Measurements from ENCODE around the gene RNU6-9. TPM values are rescaled to one million over a fixed set of nuclear protein-coding genes. Genes with fewer than 3 reads are reported as not detected.
"Not testable (repeated sequence)": the region's sequence is repeated elsewhere in the genome, so short reads cannot be mapped to it uniquely, and the experiment has no call there.

RNU6-9 gene
- total RNA-seq, result not detected

GRCh38 chr19:892894-893689 lies at the start of gene RNU6-9, which contains the start of gene MED16:
RNU6-9 (plus strand) TSS chr19:893484.
MED16 (minus strand) TSS chr19:893187; CDS start chr19:891131, 2,056 bp downstream.
- DNase-seq, result peak; percentile 90
- peak; percentile 86 for ATAC-seq (ENCODE audit: low read depth)
- no peaks in the 10 kb centered on the region for H3K27me3 Mint-ChIP-seq
- H3K27ac Mint-ChIP-seq, result peak within 1 kb of the TSS; percentile 99
- peaks cover 4% of the 10 kb centered on the region for H3K36me3 Mint-ChIP-seq
- peaks cover 15% of the 10 kb centered on the region for H3K4me1 Mint-ChIP-seq
- POLR2A ChIA-PET, result interaction anchor here (0.6 to 3.1 kb wide), 22 partner anchors 9 to 949 kb away, joined by 3 to 57 read pairs (median 3); partner anchors contain the start of genes R3HDM4 and RNU6-2
- H3K4me3 Mint-ChIP-seq, result peak within 1 kb of the TSS; percentile 89
- no peaks in the 10 kb centered on the region for H3K9me3 Mint-ChIP-seq

- peaks cover 2% of the 10 kb centered on the region for H3K36me3 Mint-ChIP-seq
- H3K4me3 Mint-ChIP-seq, result peak overlapping the region; percentile 48
- POLR2A ChIA-PET, result no interaction called here
Observed at GRCh38 chr19:843836-844545, 49.3 kb upstream of the RNU6-9 start.

GRCh38 chr19:844546-844971 lies 48.7 kb upstream of the RNU6-9 start:
- Mint-ChIP-seq H3K27ac (peak overlapping the region; percentile 56), H3K4me1 (peaks cover 3% of the 10 kb centered on the region), H3K36me3 (peaks cover 2% of the 10 kb centered on the region), H3K9me3 (peaks cover 3% of the 10 kb centered on the region), H3K4me3 (peak overlapping the region; percentile 48), H3K27me3 (peaks cover 41% of the 10 kb centered on the region)
- POLR2A ChIA-PET, result no interaction called here
- DNase-seq (no peak), ATAC-seq (ENCODE audit: low read depth) (peak; percentile 69)

More at GRCh38 chr19:843836-844545, 49.3 kb upstream of the RNU6-9 start:
- Mint-ChIP-seq H3K27ac (no peak overlapping the region), H3K4me1 (peaks cover 3% of the 10 kb centered on the region), H3K9me3 (peaks cover 3% of the 10 kb centered on the region), H3K27me3 (peaks cover 41% of the 10 kb centered on the region)
- DNase-seq (no peak), ATAC-seq (ENCODE audit: low read depth) (no peak)

GRCh38 chr19:845707-846521 lies 47.4 kb upstream of the RNU6-9 start:
- Mint-ChIP-seq H3K4me3 (no peak overlapping the region), H3K9me3 (peaks cover 3% of the 10 kb centered on the region), H3K27me3 (peaks cover 41% of the 10 kb centered on the region), H3K4me1 (peaks cover 3% of the 10 kb centered on the region), H3K27ac (no peak overlapping the region), H3K36me3 (peaks cover 2% of the 10 kb centered on the region)
- no peak for ATAC-seq (ENCODE audit: low read depth)
- no peak for DNase-seq
- POLR2A ChIA-PET, result no interaction called here

DNA sequence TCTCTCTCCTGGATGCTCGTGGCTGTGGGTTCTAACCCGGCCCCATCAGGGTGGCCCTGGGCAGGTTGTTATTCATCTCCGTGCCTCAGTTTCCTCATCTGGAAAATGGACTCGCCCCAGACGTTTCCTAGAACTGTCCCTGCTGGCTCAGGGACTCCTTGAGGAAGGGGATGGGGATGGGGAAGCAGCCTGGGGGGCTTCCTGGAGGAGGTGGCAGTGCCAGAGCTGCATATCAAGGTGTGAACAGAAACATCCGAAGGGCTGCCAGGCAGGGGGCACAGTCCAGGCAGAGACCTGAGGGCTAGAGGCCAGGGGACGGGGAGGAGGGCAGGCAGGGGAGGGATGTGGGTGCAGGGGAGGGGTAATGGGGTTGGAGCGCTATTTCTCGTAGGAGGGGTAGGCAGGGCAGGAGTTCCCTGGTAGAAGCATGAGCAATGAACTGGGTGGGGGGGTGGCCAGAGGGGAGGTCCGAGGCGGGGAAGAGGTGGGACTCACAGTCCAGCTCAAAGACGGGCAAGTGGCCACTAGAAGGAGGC lies 44.8 kb upstream of the RNU6-9 start:
- ATAC-seq (ENCODE audit: low read depth), result no peak
- Mint-ChIP-seq H3K9me3 (no peaks in the 10 kb centered on the region), H3K4me1 (peaks cover 3% of the 10 kb centered on the region), H3K27me3 (peaks cover 36% of the 10 kb centered on the region), H3K36me3 (peaks cover 2% of the 10 kb centered on the region), H3K4me3 (no peak overlapping the region), H3K27ac (no peak overlapping the region)
- POLR2A ChIA-PET, result interaction anchor here (1.4 kb wide), 1 partner anchor 45 kb away, joined by 3 read pairs; the partner anchor contains the start of genes MED16 and RNU6-9
- no peak for DNase-seq

- not testable (repeated sequence) for H3K4me1 Mint-ChIP-seq; ATAC-seq (ENCODE audit: low read depth); H3K4me3 Mint-ChIP-seq; H3K36me3 Mint-ChIP-seq; H3K9me3 Mint-ChIP-seq; DNase-seq; H3K27ac Mint-ChIP-seq
- H3K27me3 Mint-ChIP-seq, result peaks cover 38% of the 10 kb centered on the region
- POLR2A ChIA-PET, result interaction anchor here (1.4 kb wide), 1 partner anchor 44 kb away, joined by 3 read pairs; the partner anchor contains the start of genes MED16 and RNU6-9
Observed at GRCh38 chr19:849195-849594, 44.1 kb upstream of the RNU6-9 start.

- no peak for ATAC-seq (ENCODE audit: low read depth)
- no peaks in the 10 kb centered on the region for H3K4me1 Mint-ChIP-seq
- POLR2A ChIA-PET, result no interaction called here
- no peak overlapping the region for H3K27ac Mint-ChIP-seq
- H3K9me3 Mint-ChIP-seq, result no peaks in the 10 kb centered on the region
- DNase-seq, result no peak
- no peak overlapping the region for H3K4me3 Mint-ChIP-seq
- peaks cover 27% of the 10 kb centered on the region for H3K27me3 Mint-ChIP-seq
- no peaks in the 10 kb centered on the region for H3K36me3 Mint-ChIP-seq
Observed at GRCh38 chr19:850221-850978, 42.9 kb upstream of the RNU6-9 start.

DNA sequence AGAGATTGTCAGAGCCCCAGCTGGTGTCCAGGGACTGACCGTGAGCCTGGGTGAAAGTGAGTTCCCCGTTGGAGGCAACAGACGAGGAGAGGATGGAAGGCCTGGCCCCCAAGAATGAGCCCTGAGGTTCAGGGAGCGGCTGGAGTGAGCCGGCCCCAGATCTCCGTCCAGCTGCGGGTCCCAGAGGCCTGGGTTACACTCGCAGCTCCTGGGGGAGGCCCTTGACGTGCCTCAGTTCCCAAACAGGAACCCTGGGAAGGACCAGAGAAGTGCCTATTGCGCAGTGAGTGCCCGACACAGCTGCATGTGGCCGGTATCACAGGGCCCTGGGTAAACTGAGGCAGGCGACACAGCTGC lies 42.3 kb upstream of the RNU6-9 start:
- H3K9me3 Mint-ChIP-seq, result no peaks in the 10 kb centered on the region
- no peaks in the 10 kb centered on the region for H3K4me1 Mint-ChIP-seq
- POLR2A ChIA-PET, result no interaction called here
- ATAC-seq (ENCODE audit: low read depth), result no peak
- peaks cover 23% of the 10 kb centered on the region for H3K27me3 Mint-ChIP-seq
- no peak for DNase-seq
- H3K4me3 Mint-ChIP-seq, result no peak overlapping the region
- H3K27ac Mint-ChIP-seq, result no peak overlapping the region
- H3K36me3 Mint-ChIP-seq, result no peaks in the 10 kb centered on the region

DNA sequence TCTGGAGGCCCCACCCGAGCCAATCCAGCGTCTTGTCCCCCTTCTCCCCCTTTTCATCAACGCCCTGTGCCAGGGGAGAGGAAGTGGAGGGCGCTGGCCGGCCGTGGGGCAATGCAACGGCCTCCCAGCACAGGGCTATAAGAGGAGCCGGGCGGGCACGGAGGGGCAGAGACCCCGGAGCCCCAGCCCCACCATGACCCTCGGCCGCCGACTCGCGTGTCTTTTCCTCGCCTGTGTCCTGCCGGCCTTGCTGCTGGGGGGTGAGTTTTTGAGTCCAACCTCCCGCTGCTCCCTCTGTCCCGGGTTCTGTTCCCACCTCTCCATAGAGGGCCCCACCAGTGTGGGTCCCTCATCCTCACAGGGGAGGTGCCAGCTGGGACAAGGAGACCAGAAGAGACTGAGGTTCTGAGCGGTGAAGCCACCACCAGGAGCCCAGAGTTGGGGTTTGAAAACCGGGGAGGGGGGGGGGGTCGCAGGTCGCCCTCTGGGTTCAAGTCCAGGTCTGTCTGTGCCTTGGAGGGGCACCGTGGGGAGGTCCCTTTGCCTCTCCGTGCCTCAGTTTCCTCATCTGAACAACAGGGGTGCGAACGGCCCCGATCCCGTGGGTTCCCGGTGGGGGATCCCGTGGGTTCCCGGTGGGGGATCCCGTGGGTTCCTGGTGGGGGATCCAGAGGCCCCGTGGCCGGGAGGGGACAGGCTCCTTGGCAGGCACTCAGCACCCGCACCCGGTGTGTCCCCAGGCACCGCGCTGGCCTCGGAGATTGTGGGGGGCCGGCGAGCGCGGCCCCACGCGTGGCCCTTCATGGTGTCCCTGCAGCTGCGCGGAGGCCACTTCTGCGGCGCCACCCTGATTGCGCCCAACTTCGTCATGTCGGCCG lies 40.9 kb upstream of the RNU6-9 start, which contains the start of gene ELANE:
Gene ELANE (plus strand): TSS at position 168 of the 878 bp plus-strand sequence. CDS start 26 bp downstream, at position 194.
- Mint-ChIP-seq H3K4me1 (no peaks in the 10 kb centered on the region), H3K4me3 (no peak within 1 kb of the TSS), H3K27ac (no peak within 1 kb of the TSS), H3K27me3 (peaks cover 16% of the 10 kb centered on the region), H3K9me3 (no peaks in the 10 kb centered on the region), H3K36me3 (no peaks in the 10 kb centered on the region)
- POLR2A ChIA-PET, result no interaction called here
- no peak for ATAC-seq (ENCODE audit: low read depth)
- no peak for DNase-seq

DNA sequence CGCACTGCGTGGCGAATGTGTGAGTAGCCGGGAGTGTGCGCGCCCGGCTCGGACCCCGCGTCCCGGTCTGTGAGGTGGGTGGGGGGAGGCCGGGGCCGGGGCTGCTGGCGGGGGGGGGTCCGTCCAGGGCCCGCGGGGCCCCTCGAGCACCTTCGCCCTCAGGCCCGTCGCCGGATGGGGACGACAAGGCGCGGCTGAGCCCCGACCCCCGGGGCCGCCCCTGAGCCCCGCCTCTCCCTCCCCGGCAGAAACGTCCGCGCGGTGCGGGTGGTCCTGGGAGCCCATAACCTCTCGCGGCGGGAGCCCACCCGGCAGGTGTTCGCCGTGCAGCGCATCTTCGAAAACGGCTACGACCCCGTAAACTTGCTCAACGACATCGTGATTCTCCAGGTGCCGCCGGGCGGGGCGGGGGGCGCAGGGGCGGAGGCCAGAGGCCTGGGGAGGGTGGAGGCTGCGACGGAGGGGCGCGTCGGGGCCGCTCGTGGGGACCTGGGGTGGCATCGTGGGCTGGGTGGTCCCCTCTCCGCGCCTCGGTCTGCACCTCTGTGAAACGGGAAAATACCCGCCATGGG lies 40.2 kb upstream of the RNU6-9 start:
- Mint-ChIP-seq H3K9me3 (no peaks in the 10 kb centered on the region), H3K36me3 (no peaks in the 10 kb centered on the region), H3K4me1 (no peaks in the 10 kb centered on the region), H3K27ac (no peak overlapping the region), H3K4me3 (no peak overlapping the region), H3K27me3 (peaks cover 19% of the 10 kb centered on the region)
- DNase-seq, result no peak
- POLR2A ChIA-PET, result no interaction called here
- ATAC-seq (ENCODE audit: low read depth), result no peak

DNA sequence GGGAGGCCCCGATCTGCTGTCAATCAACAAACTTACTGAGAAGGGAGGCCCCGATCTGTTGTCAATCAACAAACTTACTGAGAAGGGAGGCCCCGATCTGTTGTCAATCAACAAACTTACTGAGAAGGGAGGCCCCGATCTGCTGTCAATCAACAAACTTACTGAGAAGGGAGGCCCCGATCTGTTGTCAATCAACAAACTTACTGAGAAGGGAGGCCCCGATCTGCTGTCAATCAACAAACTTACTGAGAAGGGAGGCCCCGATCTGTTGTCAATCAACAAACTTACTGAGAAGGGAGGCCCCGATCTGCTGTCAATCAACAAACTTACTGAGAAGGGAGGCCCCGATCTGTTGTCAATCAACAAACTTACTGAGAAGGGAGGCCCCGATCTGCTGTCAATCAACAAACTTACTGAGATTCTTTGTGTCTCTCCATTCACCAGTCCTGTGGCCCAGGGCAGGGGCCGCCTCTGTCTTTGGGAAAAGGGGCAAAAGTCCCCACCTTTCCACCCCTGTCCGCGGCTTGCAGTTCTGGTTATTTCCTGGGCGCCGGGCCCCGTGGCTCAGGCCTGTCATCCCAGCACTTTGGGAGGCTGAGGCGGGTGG lies 39.6 kb upstream of the RNU6-9 start:
- POLR2A ChIA-PET, result not testable (repeated sequence)

More for the DNA sequence above, 39.6 kb upstream of the RNU6-9 start:
- H3K4me1 Mint-ChIP-seq; H3K4me3 Mint-ChIP-seq; H3K36me3 Mint-ChIP-seq; DNase-seq; H3K27ac Mint-ChIP-seq; ATAC-seq (ENCODE audit: low read depth); H3K9me3 Mint-ChIP-seq: not testable (repeated sequence)
- peaks cover 25% of the 10 kb centered on the region for H3K27me3 Mint-ChIP-seq

Measured in activated naive CD8-positive, alpha-beta T cell treated with anti-CD3 and anti-CD28 coated beads, Interleukin-2, amount 10 ng/mL, durations not matched to agents 7 days and 5 days (primary cell).